GM19397 (cell line): Measurements from ENCODE around the gene ZCWPW1.
A peak's percentile ranks its signal among the peaks of the same experiment; 100 is the strongest.

Experiments used
- ATAC-seq: cut with Tn5 transposase; IDR thresholded peaks from one replicate; pipeline ENCODE4 v1.9.1; 2021; ENCODE audit warnings: mild to moderate bottlenecking, moderate library complexity; ENCODE audit not compliant: unreplicated experiment

The ZCWPW1 gene

GRCh38 chr7:100433592-100434296 is 5.2 kb upstream of the ZCWPW1 start:
- no peak for ATAC-seq

DNA sequence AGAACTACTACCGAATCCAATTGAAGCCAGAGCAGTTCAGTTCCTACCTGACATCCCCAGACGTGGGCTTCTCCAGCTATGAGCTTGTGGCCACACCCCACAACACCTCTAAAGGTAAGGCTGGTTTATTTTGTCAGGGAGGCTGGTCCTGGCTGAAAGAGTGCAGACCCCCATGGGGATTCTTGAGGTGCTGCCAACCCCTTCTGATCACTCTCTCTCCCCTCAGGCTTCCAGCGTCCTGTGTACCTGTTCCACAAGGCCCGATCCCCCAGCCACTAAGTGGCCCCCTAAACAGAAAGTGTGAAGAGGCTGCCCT is 4.7 kb upstream of the ZCWPW1 start:
- ATAC-seq: no peak

DNA sequence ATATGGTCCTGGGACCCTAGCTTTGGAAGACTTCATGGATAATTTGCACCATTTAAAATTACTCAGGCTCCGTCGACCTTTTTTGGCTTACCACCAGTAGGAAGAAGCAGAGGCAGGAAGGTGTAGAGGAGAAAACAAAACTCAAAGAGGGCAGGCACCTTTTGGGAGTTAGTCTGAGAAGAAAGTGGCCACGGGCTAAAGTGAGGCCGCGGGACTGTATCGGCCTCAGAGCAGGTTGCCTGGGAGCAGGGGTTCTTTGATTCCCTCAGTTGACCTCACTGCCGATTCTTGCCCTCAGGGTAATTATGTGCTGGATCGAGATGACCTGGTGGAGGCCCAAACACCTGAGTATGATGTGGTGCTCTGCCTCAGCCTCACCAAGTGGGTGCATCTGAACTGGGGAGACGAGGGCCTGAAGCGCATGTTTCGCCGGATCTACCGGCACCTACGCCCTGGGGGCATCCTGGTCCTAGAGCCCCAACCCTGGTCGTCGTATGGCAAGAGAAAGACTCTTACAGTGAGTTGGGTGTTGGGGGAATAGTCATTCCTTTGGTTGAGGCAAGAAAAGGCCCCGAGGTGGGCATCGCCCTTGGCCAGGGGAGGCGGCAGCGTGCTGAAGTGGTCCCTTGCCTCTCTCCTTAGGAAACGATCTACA is 4.2 kb upstream of the ZCWPW1 start:
- ATAC-seq: no peak

DNA sequence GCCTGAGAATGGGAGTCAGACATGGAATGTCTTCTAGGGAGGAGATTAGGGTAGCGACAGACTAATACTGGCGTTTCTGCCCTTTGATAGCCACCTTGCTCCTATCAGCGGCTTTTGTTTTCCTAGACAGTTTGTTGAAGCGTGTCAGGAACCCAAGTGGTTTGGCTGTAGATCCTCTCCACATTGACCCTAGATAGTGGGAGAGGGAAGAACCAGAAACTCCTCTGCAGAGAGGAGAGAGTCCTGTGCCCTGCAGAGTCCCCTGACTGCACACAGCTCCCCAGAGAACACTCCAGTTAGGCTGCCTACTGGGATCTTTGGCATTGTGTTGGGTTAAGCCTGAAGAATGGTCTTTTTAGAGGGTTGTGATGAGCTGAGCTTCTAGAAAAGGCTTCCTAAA is 3.5 kb upstream of the ZCWPW1 start:
- ATAC-seq: no peak

DNA sequence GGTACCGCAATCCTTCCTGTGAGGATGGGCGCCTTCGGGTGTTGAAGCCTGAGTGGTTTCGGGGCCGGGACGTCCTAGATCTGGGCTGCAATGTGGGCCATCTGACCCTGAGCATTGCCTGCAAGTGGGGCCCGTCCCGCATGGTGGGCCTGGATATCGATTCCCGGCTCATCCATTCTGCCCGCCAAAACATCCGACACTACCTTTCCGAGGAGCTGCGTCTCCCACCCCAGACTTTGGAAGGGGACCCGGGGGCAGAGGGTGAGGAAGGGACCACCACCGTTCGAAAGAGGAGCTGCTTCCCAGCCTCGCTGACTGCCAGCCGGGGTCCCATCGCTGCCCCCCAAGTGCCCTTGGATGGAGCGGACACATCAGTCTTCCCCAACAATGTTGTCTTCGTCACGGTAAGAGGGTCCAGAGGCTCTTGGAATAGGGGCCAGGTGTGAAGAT is 2.8 kb upstream of the ZCWPW1 start:
- no peak for ATAC-seq

- ATAC-seq: no peak
Observed at GRCh38 chr7:100430493-100431285, 2.2 kb upstream of the ZCWPW1 start.

DNA sequence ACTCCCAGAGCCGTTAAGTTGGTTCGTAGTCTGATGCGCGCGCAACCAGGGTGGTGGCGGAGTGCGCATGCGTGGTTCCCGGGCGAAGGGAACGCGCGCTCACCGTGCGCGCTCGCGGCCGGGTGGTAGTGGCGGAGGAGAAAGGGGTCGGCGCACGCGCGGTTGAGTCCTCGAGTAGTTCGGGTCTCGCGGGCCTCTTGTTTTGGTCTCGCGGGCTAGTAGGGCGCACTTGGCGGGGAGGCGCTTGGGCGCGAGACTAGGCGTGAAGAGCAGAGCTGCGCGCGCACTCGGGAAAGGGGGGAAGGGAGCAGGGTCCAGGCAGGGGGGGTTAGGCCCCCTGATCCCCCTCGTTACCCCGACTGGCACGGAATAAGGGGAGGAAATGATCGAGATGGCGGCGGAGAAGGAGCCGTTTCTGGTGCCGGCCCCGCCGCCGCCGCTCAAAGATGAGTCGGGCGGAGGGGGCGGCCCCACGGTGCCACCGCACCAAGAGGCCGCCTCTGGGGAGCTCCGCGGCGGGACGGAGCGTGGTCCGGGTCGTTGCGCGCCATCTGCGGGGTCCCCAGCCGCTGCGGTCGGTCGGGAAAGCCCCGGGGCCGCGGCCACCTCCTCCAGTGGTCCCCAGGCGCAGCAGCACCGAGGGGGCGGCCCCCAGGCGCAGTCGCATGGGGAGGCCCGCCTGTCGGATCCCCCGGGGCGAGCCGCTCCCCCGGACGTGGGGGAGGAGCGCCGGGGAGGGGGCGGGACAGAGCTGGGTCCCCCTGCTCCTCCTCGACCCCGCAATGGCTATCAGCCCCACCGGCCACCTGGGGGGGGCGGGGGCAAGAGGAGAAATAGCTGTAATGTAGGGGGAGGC is 1.4 kb upstream of the ZCWPW1 start, which contains the start of gene MEPCE:
Gene MEPCE (plus strand): TSS at position 195 of the 856 bp plus-strand sequence. CDS start 188 bp downstream, at position 383.
- ATAC-seq: peak; percentile 39

GRCh38 chr7:100428967-100429636 is 599 bp upstream of the ZCWPW1 start:
- peak; percentile 54 for ATAC-seq

DNA sequence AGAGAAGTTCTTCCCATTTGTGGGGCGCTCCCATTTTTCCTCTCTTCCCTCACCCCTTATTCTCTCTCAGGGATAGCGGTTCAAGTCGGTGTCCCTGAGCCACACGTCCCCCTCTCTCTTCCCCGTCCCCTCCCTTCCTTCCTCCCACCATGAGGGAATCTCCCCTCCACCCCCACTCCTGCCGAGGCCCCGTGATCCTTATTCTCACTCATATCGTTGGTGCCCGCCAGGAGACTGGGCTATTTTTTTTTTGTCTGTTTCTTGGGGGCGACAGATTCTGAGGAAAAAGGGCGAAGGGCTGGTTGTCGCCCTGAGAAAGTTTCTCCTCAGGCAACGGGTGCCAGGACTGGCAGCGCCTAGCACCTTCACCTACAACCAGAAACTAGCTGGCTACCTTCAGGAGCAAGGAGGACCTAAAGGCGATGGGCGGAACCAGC is 723 bp downstream of the ZCWPW1 start:
- no peak for ATAC-seq

- no peak for ATAC-seq
Observed at GRCh38 chr7:100426516-100426915, 2.0 kb downstream of the ZCWPW1 start.

- no peak for ATAC-seq
Observed at GRCh38 chr7:100425347-100425746, 3.2 kb downstream of the ZCWPW1 start.

- no peak for ATAC-seq
Observed at GRCh38 chr7:100423315-100423714, 5.2 kb downstream of the ZCWPW1 start.

- no peak for ATAC-seq
Observed at GRCh38 chr7:100419660-100420226, 8.8 kb downstream of the ZCWPW1 start.

DNA sequence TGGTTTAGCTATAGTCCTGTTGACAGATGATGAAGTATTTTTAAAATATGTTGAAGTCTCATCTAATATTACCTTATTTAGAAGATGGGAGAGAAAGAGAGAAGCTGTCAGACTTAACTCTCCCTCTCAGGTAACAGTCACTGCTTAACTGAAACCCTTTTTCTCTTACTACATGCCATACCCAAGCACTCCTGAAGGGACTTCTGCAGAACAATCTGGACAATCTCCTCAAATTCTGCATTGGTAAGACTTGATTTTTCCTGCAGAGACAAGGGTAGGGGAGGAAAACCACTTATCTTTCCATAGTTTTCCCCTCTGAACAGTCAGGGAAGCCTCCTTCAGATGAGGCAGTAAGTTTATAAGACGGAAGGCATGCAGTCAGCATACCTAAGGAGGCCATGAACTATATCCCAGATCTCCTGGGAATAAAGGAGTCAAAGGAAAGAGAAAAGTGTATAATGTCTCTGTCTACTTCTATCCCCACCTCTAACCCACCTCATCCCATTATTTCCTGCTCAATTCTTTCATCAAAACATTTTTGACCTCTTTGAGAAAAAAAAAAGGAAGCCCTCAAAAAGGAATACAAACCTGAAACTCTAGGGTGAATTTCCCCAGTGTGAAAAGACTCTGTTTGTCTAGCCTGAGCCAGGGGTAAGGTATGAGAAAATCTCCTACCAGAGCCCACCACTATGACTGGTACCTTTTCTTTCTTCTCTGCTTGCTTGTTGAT is 9.4 kb downstream of the ZCWPW1 start:
- ATAC-seq: no peak

GRCh38 chr7:100415448-100415847 is 13.1 kb downstream of the ZCWPW1 start:
- no peak for ATAC-seq

GRCh38 chr7:100413889-100414288 is 14.6 kb downstream of the ZCWPW1 start:
- ATAC-seq: no peak

- ATAC-seq: no peak
Observed at GRCh38 chr7:100413346-100413745, 15.2 kb downstream of the ZCWPW1 start.

DNA sequence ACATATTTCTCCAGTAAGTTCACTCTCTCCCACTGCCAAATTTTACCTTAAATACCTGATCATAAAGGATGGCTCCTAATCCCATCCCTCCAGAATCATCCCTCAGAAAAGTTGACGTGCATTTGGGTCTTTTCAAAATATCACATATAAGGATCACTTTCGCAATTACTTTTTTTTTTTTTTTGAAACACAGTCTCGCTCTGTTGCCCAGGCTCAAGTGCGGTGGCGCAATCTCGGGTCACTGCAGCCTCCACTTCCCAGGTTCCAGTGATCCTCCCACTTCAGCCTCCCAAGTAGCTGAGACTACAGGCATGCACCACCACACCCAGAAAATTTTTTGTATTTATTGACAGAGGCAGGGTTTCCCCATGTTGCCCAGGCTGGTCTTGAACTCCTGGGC is 17.4 kb downstream of the ZCWPW1 start:
- ATAC-seq: no peak
